IPS DF 4.7 (cell line): ENCODE measurements around the gene KCNC3.

Source experiments
- DNase-seq: peaks from one replicate; pipeline ENCODE4 v3.0.0-alpha.2; 2013; ENCODE audit warnings: low spot score; ENCODE audit errors: extremely low read depth

KCNC3 gene

GRCh38 chr19:50327461-50328223 is 1.5 kb downstream of the KCNC3 start:
- no peak for DNase-seq

- DNase-seq, result no peak
Measured at GRCh38 chr19:50327013-50327412, 2.2 kb downstream of the KCNC3 start.

GRCh38 chr19:50326101-50326664 is 3.0 kb downstream of the KCNC3 start:
- no peak for DNase-seq

DNA sequence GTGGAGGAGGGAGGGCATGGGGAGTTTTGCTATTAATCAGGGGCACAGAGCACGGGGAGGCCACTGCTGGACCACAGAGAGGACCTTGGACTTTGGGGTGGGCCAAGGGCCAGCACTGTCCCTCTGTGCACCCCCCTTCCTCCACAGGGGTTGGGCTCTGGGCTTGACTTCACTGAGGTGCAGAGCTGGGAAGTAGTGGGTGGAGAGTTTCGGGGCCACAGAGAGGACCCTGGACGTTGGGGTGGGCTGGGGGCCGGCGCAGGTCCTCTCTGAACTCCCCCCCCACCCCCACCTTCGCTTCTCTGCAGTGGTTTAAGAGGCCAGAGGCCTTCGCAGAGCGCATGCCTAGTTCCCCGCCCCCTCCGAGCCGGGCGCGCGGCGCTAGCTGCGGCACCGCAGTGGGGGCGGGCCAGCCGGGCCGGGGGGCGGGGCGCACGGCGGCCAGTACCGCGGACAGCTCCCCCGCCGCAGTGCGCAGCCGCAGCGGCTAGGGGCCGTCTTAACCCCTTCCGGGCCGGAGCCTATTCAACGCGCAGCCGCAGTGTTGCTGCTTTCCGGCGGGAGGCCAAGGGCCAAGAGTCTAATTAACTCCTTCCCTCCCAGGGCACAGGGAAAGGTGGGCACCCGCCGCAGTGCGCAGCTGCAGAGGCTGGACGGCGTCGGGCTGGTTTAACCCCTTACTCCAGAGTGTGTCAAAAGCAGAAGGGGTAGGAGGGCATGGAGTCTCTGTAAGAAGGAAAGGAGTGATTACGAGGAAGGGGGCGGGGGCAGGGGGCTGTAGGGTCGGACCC is 3.7 kb downstream of the KCNC3 start:
- no peak for DNase-seq

- no peak for DNase-seq
Measured at GRCh38 chr19:50324331-50324730, 4.8 kb downstream of the KCNC3 start.

- no peak for DNase-seq
Measured at GRCh38 chr19:50323782-50324133, 5.4 kb downstream of the KCNC3 start.

DNA sequence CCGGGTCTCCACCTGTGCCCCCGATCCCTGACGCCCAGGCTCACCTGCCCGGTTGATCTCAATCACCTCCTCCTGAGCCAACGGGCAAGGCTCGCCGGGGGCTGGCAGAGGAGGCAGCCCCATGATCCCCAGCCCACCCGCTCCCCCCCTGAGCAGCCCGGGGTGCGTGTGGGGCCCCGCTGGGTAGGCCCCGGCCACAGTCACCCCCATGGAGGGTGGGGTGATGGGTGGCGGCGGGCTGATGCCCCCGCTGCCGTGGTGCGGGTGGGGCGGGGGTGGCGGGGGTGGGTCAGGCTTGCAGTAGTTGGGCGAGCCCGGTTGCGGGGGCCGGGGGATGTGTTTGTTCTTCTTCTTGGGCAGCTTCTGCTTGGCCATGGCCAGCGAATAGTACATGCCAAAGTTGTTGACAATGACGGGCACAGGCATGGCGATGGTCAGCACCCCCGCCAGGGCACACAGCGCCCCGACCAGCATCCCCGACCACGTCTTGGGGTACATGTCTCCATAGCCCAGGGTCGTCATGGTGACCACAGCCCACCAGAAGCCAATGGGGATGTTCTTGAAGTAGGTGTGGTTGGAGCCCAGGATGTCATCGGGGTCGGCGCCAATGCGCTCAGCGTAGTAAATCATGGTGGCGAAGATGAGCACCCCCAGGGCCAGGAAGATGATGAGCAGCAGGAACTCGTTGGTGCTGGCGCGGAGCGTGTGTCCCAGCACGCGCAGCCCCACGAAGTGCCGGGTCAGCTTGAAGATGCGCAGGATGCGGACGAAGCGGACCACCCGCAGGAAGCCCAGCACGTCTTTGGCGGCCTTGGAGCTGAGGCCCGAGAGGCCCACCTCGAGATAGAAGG is 6.0 kb downstream of the KCNC3 start:
- DNase-seq, result no peak

GRCh38 chr19:50322234-50322633 is 6.9 kb downstream of the KCNC3 start:
- no peak for DNase-seq

DNA sequence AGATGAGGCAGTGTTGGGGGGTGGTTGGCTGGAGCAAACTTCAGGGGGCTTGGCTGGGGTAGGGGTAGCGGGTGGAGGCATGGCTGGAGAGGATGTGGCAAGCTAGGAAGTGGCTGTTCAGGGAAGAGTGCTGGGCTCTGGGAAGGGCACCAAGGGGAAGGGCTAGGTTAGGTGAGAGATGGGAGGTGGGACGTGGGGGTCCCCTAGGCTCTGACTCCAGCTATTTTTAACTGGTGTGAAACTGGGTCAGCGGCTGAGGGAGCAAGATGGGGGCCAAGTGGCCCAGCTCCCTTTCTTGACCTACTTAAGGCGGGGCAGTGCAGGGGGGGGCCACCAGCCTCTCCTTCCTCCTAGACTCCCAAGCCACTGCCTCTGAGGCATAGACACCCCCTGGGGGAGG is 7.3 kb downstream of the KCNC3 start:
- DNase-seq, result no peak

GRCh38 chr19:50320596-50320995 is 8.6 kb downstream of the KCNC3 start:
- no peak for DNase-seq

DNA sequence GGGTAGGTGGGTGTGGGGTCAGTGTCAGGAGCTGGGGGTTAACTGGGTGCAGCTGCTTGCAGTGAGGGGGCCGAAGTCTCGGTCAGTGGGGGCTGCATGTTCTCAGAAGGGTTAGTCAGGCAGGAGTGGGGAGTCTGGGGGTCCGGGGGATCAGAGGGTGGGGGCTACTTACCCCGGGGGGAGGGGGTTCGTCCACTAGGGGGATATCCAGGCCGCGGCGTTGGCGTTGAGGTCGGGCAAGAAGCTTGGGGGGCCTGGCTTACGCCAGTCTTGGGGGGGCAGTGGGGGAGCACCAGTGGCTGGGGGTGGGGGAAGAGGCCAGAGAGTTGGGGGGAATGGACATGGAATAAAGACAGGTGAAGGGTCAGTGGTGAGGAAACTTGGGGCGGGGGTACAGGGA is 9.1 kb downstream of the KCNC3 start:
- DNase-seq, result no peak

DNA sequence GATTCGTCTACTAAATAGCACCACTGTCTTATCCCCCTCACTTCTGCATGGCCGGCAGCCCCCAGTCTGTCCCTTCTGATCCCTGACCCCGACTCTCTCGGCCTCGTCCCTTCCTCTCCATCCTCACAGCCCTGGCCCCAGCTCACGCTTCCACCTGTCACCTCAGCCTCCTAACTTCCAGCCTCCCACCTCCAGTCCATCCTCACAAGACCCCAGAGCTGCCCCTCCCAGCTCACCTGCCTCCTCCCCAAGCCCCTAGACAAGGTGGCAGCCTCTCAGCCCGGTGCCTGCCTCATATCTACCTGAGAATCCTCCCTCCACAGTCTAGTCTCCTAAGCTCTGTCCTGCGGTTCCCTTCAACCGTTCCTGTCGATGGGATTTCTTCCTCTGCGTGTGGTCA is 10.0 kb downstream of the KCNC3 start:
- no peak for DNase-seq

DNA sequence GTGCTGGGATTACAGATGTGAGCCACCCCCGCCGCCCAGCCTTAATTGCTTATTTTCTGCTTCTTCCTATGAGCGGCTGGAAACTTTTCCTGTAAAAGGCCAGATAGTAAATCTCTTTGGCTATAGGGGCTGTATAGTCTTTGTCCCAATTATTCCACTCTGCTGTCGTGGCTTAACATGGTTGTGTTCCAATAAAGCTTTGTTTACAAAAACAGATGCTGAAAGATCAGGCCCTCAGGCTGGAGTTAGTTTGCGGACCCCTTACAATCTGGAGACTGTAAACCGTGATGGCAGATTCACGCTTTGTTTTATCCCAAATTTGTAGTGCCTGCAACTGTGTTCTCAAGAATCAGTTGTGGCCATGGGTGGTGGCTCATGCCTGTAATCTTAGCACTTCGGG is 10.7 kb downstream of the KCNC3 start:
- no peak for DNase-seq

GRCh38 chr19:50317115-50317514 is 12.1 kb downstream of the KCNC3 start:
- DNase-seq, result no peak

GRCh38 chr19:50315773-50316448 is 13.3 kb downstream of the KCNC3 start:
- no peak for DNase-seq

DNA sequence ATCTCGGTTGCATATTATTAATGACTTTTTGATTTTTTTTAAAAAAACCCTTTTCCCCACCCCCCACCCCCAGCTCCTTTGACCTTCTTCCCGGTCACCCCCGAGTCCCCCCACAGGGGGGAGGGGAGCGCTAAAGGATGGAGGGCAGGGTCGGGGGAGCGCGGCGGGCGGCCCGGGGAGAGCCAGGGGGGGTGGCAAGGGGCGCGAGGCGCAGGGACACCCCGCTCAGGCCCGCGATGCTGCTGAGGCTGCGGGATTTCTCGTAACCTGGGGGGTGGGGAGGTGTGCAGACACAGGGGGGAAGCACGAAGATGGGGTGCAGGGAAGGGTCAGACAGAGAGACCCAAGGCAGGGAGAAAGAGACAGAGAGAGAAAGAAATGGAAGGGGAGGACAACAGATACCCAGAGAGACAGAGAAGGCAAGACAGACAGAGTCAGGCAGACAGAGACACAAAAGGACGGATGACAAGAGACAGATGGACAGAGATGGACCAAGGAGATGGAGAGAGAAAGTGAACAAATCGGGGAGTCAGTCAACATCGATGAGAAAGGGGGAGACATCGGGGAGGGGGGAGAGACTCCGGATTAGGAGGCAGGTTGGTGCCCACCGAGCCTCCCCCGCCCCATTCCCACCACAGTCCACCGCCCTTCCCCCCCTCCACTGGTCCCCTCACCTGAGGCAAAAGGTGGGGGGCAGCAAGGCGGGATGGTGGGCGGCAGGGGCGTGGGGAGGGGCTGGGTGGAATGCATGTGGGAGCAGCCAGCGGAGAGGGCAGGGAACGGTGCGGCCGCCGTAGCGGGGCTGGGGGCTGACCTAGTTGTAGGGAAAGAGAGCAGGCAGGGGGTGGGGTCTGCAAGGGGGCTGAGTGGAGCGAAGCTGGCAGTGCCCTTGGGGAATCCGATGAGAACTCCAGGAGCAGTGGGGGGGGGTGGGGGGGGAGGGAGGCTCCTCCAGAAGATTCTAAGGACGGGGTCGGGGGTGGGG is 14.2 kb downstream of the KCNC3 start:
- DNase-seq, result no peak

DNA sequence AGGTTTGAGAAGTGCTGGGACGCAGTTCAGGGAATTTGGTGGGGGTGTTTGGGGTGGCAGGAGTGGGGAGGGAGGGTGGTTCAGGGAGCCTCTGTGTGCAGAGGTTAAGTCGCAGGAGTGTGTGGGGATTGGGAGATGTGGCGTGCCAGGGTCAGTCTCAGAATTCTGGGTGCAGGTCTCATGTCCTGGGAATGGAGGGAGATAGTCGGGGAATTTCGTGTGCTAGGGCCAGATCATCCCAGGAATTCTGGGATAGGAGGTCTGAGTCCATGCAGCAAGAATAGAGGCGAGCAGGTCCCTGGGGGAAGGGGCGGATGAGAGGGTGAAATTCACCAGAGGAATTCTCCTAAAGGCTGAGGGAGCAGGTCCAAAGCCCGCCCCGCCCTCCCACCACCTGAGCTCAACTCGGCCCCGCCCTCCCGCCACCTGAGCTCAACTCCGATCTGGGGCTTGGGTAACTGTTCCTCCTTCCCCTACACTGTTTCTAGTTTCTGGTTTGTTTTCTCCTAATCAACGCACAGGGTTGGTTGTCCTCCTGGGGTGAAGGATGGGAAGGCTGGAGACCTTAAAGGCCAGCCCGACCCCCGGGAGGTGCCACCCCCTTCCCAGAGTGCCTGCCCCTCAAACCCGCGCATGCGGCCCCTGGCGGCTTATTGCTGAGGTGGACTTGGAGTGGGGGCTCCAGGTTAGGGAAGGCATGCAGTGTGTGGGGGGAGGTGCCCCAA is 15.2 kb downstream of the KCNC3 start:
- DNase-seq, result no peak

GRCh38 chr19:50312967-50313811 is 16.0 kb downstream of the KCNC3 start:
- DNase-seq, result no peak
